Astrocyte (in vitro differentiated cells and primary cell): Measurements from ENCODE around the gene OFD1. TPM values are rescaled to one million over a fixed set of nuclear protein-coding genes. Genes with fewer than 3 reads are reported as not detected.

ENCODE experiments used
- DNase-seq: peaks from one replicate; pipeline ENCODE4 v3.0.0-alpha.2; 2010; ENCODE audit warnings: low read depth
- FAIRE-seq: peaks from 2 replicates; lab custom pipeline; 2011; peaks lifted over from hg19 to GRCh38; lab: Jason Lieb, UNC
- H2AFZ ChIP-seq: 2 replicates; pipeline ENCODE4 v1.6.0; 2012; ENCODE audit warnings: low read depth, low read length, inconsistent platforms
- H3K27ac ChIP-seq: 2 replicates; pipeline ENCODE4 v1.5.1; 2011; ENCODE audit warnings: low read depth, low read length, inconsistent platforms
- H3K27me3 ChIP-seq: 2 replicates; pipeline ENCODE4 v1.6.0; 2011; ENCODE audit warnings: low read length, inconsistent platforms; ENCODE audit not compliant: insufficient read depth
- H3K36me3 ChIP-seq: 2 replicates; pipeline ENCODE4 v1.5.1; 2011; ENCODE audit warnings: low read length, inconsistent platforms; ENCODE audit not compliant: insufficient read depth
- H3K4me1 ChIP-seq: 2 replicates; pipeline ENCODE4 v1.5.1; 2011; ENCODE audit warnings: low read length, inconsistent platforms; ENCODE audit not compliant: insufficient read depth
- H3K4me2 ChIP-seq: 2 replicates; pipeline ENCODE4 v1.6.0; 2012; ENCODE audit warnings: low read length, inconsistent platforms
- H3K4me3 ChIP-seq: 2 replicates; pipeline ENCODE4 v1.5.1; 2011; ENCODE audit warnings: low read depth, mild to moderate bottlenecking, low read length, inconsistent platforms; ENCODE audit not compliant: insufficient read depth
- H3K79me2 ChIP-seq: 2 replicates; pipeline ENCODE4 v1.6.0; 2012; ENCODE audit warnings: mild to moderate bottlenecking, low read length, inconsistent platforms; ENCODE audit not compliant: insufficient read depth
- H3K9ac ChIP-seq: 2 replicates; pipeline ENCODE4 v1.6.0; 2012; ENCODE audit warnings: mild to moderate bottlenecking, low read length, inconsistent platforms
- H3K9me3 ChIP-seq: 2 replicates; pipeline ENCODE4 v1.5.1; 2012; ENCODE audit warnings: low read depth, mild to moderate bottlenecking, low read length, inconsistent platforms; ENCODE audit not compliant: insufficient read depth
- H4K20me1 ChIP-seq: 2 replicates; pipeline ENCODE4 v1.6.0; 2012; ENCODE audit warnings: low read length, inconsistent platforms; ENCODE audit not compliant: insufficient read depth
- H3K27ac Mint-ChIP-seq: one replicate; pipeline ENCODE4 v1.8.0; 2021; ENCODE audit warnings: mild to moderate bottlenecking, mixed read lengths; ENCODE audit not compliant: unreplicated experiment
- H3K27me3 Mint-ChIP-seq: one replicate; pipeline ENCODE4 v1.8.0; 2021; ENCODE audit warnings: low read depth, mixed read lengths; ENCODE audit not compliant: unreplicated experiment
- H3K36me3 Mint-ChIP-seq: one replicate; pipeline ENCODE4 v1.8.0; 2021; ENCODE audit warnings: low read depth, mixed read lengths; ENCODE audit not compliant: unreplicated experiment
- H3K4me1 Mint-ChIP-seq: one replicate; pipeline ENCODE4 v1.8.0; 2021; ENCODE audit warnings: low read depth, mixed read lengths; ENCODE audit not compliant: unreplicated experiment
- H3K4me3 Mint-ChIP-seq: one replicate; pipeline ENCODE4 v1.8.0; 2021; ENCODE audit warnings: mild to moderate bottlenecking, moderate library complexity, mixed read lengths; ENCODE audit not compliant: unreplicated experiment
- H3K9me3 Mint-ChIP-seq: one replicate; pipeline ENCODE4 v1.8.0; 2021; ENCODE audit warnings: mild to moderate bottlenecking, mixed read lengths; ENCODE audit not compliant: unreplicated experiment
- CTCF ChIP-seq: IDR thresholded peaks from 2 replicates; pipeline ENCODE4 v1.5.1; 2011; ENCODE audit warnings: low read depth, mild to moderate bottlenecking, inconsistent platforms, low read length, moderate library complexity; ENCODE audit not compliant: insufficient read depth
- EZH2 ChIP-seq: IDR thresholded peaks from 2 replicates; pipeline ENCODE4 v1.6.1; 2012; ENCODE audit warnings: mild to moderate bottlenecking, low read length, inconsistent platforms; ENCODE audit not compliant: insufficient read depth
- total RNA-seq: library from RNA; stranded (reverse); gene quantifications from 2 replicates; pipeline ENCODE4 v1.2.1, GENCODE V29; 2021

Gene OFD1
- total RNA-seq, 1 donor from 2014 or later, result 22.0 TPM

- H3K4me3 Mint-ChIP-seq, result no peak overlapping the region
- TF ChIP-seq EZH2 (no peak), CTCF (no peak)
Observed at GRCh38 chrX:13793897-13794296, 59.3 kb downstream of the OFD1 start.

GRCh38 chrX:13794417-13794816 is 59.9 kb downstream of the OFD1 start:
- H3K27ac Mint-ChIP-seq, result no peak overlapping the region
- no peak for FAIRE-seq
- H2AFZ ChIP-seq, result no peak overlapping the region
- no peak overlapping the region for H3K9ac ChIP-seq
- H3K9me3 Mint-ChIP-seq, result peaks cover 2% of the 10 kb centered on the region
- H3K4me3 Mint-ChIP-seq, result no peak overlapping the region
- no peak overlapping the region for H3K4me2 ChIP-seq
- H3K4me1 Mint-ChIP-seq, result peaks cover 2% of the 10 kb centered on the region
- H3K36me3 ChIP-seq, result no peaks in the 10 kb centered on the region
- peaks cover 5% of the 10 kb centered on the region for H3K4me1 ChIP-seq
- DNase-seq, result no peak
- H3K9me3 ChIP-seq, result no peaks in the 10 kb centered on the region
- H3K27me3 ChIP-seq, result no peaks in the 10 kb centered on the region
- H3K79me2 ChIP-seq, result no peaks in the 10 kb centered on the region
- H3K36me3 Mint-ChIP-seq, result no peaks in the 10 kb centered on the region
- no peak overlapping the region for H3K4me3 ChIP-seq
- H3K27ac ChIP-seq, result no peak overlapping the region
- no peaks in the 10 kb centered on the region for H3K27me3 Mint-ChIP-seq
- no peak for TF ChIP-seq CTCF
- TF ChIP-seq EZH2, result no peak
- H4K20me1 ChIP-seq, result no peaks in the 10 kb centered on the region

More at GRCh38 chrX:13793897-13794296, 59.3 kb downstream of the OFD1 start:
- H3K27me3 Mint-ChIP-seq, result no peaks in the 10 kb centered on the region
- DNase-seq, result no peak
- H3K36me3 ChIP-seq, result no peaks in the 10 kb centered on the region
- H3K27ac Mint-ChIP-seq, result no peak overlapping the region
- peaks cover 2% of the 10 kb centered on the region for H3K9me3 Mint-ChIP-seq
- H4K20me1 ChIP-seq, result no peaks in the 10 kb centered on the region
- H3K9ac ChIP-seq, result no peak overlapping the region
- no peak overlapping the region for H3K4me2 ChIP-seq
- H3K27me3 ChIP-seq, result no peaks in the 10 kb centered on the region
- no peaks in the 10 kb centered on the region for H3K36me3 Mint-ChIP-seq
- no peak overlapping the region for H3K27ac ChIP-seq
- H3K4me1 Mint-ChIP-seq, result peaks cover 2% of the 10 kb centered on the region
- no peaks in the 10 kb centered on the region for H3K9me3 ChIP-seq
- H3K4me3 ChIP-seq, result no peak overlapping the region
- H2AFZ ChIP-seq, result no peak overlapping the region
- H3K4me1 ChIP-seq, result peaks cover 5% of the 10 kb centered on the region
- H3K79me2 ChIP-seq, result no peaks in the 10 kb centered on the region
- no peak for FAIRE-seq

- no peak for DNase-seq
- Histone ChIP-seq H3K27me3 (no peaks in the 10 kb centered on the region), H3K27ac (no peak overlapping the region), H3K4me2 (no peak overlapping the region), H3K9ac (no peak overlapping the region), H3K4me1 (no peaks in the 10 kb centered on the region), H3K4me3 (no peak overlapping the region), H3K9me3 (no peaks in the 10 kb centered on the region), H3K36me3 (no peaks in the 10 kb centered on the region), H4K20me1 (no peaks in the 10 kb centered on the region), H2AFZ (no peak overlapping the region), H3K79me2 (no peaks in the 10 kb centered on the region)
- no peaks in the 10 kb centered on the region for H3K36me3 Mint-ChIP-seq
- no peak overlapping the region for H3K27ac Mint-ChIP-seq
- TF ChIP-seq EZH2 (no peak), CTCF (no peak)
- no peaks in the 10 kb centered on the region for H3K4me1 Mint-ChIP-seq
- H3K27me3 Mint-ChIP-seq, result no peaks in the 10 kb centered on the region
- H3K4me3 Mint-ChIP-seq, result no peak overlapping the region
- peaks cover 2% of the 10 kb centered on the region for H3K9me3 Mint-ChIP-seq
- FAIRE-seq, result no peak
Observed at GRCh38 chrX:13797512-13797911, 63.0 kb downstream of the OFD1 start.
